Type B pancreatic cell (in vitro differentiated cells): ENCODE measurements around the gene GET3. TPM values are rescaled to one million over a fixed set of nuclear protein-coding genes. Genes with fewer than 3 reads are reported as not detected.

ENCODE experiments used
- DNase-seq: peaks from one replicate; pipeline ENCODE4 v3.0.0; 2021; ENCODE audit warnings: mixed read lengths; ENCODE audit not compliant: unreplicated experiment; ENCODE audit errors: extremely low spot score
- H3K27ac Mint-ChIP-seq: 2 replicates; pipeline ENCODE4 v1.8.0; 2021; ENCODE audit warnings: mild to moderate bottlenecking, mixed read lengths
- H3K27me3 Mint-ChIP-seq: 2 replicates; pipeline ENCODE4 v1.8.0; 2021; ENCODE audit warnings: mixed read lengths
- H3K36me3 Mint-ChIP-seq: 2 replicates; pipeline ENCODE4 v1.8.0; 2021; ENCODE audit warnings: mixed read lengths
- H3K4me1 Mint-ChIP-seq: one replicate; pipeline ENCODE4 v1.8.0; 2021; ENCODE audit warnings: mixed read lengths; ENCODE audit not compliant: unreplicated experiment
- H3K4me3 Mint-ChIP-seq: 2 replicates; pipeline ENCODE4 v1.8.0; 2021; ENCODE audit warnings: mild to moderate bottlenecking, mixed read lengths
- H3K9me3 Mint-ChIP-seq: 2 replicates; pipeline ENCODE4 v1.8.0; 2021; ENCODE audit warnings: mixed read lengths
- total RNA-seq: library from RNA; stranded (reverse); gene quantifications from 2 replicates; pipeline ENCODE4 v1.2.1, GENCODE V29; 2021; ENCODE audit warnings: low replicate concordance
- TF ChIP-seq, protein P1 (sequence below): fragments of 200-600 bp; sonication (generic); conservative IDR thresholded peaks from 2 replicates; pipeline ENCODE4 v1.5.0; 2021; ENCODE audit warnings: antibody characterized with exemption, mild to moderate bottlenecking

GET3 gene
- total RNA-seq, 1 donor from 2014 or later: 59.6 TPM

DNA sequence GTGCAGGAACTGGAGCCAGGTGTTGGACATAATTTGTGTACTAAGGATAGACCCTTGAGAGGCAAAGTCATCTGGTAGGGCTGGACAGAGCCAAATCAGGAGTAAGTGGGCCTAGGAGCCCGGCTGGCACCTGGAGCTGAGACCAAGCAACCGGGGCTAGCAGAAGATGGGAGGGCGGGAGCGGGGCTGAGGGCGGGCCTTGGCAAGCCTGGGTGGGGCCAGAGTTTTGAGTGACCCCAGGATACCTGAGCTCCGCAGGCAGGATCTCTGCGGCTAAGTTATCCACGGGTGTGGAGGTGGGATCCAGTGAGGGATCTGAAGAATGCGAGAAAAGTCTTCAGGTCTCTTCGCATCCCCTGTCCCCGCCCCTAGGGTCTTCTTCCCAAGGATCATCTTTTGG, 29.9 kb downstream of the GET3 start:
- H3K9me3 Mint-ChIP-seq: no peaks in the 10 kb centered on the region
- no peak for DNase-seq
- no peak overlapping the region for H3K4me3 Mint-ChIP-seq
- no peaks in the 10 kb centered on the region for H3K36me3 Mint-ChIP-seq
- no peaks in the 10 kb centered on the region for H3K27me3 Mint-ChIP-seq
- H3K4me1 Mint-ChIP-seq: no peaks in the 10 kb centered on the region
- no peak overlapping the region for H3K27ac Mint-ChIP-seq
- TF ChIP-seq, protein P1, sequence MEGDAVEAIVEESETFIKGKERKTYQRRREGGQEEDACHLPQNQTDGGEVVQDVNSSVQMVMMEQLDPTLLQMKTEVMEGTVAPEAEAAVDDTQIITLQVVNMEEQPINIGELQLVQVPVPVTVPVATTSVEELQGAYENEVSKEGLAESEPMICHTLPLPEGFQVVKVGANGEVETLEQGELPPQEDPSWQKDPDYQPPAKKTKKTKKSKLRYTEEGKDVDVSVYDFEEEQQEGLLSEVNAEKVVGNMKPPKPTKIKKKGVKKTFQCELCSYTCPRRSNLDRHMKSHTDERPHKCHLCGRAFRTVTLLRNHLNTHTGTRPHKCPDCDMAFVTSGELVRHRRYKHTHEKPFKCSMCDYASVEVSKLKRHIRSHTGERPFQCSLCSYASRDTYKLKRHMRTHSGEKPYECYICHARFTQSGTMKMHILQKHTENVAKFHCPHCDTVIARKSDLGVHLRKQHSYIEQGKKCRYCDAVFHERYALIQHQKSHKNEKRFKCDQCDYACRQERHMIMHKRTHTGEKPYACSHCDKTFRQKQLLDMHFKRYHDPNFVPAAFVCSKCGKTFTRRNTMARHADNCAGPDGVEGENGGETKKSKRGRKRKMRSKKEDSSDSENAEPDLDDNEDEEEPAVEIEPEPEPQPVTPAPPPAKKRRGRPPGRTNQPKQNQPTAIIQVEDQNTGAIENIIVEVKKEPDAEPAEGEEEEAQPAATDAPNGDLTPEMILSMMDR: no peak

DNA sequence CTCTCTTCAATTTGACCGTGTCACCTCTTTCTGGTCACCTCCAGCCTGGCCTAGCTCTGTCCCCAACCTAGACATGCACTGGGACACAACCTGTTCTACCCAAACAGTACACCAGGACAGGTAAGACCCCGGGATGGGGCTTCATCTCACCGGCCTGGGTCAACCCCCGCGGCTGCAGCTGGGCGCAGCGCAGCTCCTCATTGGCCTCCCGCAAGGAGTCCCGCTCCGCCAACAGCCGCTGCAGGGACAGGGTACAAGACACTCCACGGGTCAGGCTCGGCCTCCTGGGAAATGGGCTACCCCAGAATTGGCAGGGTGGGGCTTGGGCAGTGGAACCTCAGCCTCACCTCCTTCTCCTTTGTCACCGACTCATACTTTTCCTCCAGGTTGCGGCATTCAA, 30.4 kb downstream of the GET3 start:
- Mint-ChIP-seq H3K9me3 (no peaks in the 10 kb centered on the region), H3K36me3 (no peaks in the 10 kb centered on the region), H3K4me3 (no peak overlapping the region), H3K27me3 (no peaks in the 10 kb centered on the region), H3K27ac (no peak overlapping the region), H3K4me1 (no peaks in the 10 kb centered on the region)
- DNase-seq: no peak
- TF ChIP-seq, protein P1: no peak

DNA sequence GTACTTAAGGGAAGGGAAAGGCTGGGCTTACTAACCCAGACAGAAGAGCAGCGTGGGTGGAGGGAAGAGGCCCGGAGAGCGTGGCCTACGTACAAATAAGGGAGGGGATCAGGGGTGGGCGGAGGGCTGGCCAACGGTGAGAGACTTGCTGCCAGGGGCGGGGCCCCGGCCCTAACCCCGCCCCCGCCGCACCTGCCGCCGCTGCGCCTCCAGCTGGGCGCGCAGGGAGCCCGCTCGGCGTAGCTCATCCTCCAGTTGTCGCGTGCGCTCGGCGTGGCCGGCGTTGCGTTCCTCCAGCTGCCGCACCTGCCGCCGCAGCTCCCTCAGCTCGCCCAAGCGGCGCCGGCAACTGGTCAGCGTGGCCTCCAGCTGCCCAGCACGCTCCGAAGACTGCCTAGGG, 32.4 kb downstream of the GET3 start:
- peaks cover 6% of the 10 kb centered on the region for H3K4me1 Mint-ChIP-seq
- peak overlapping the region; percentile 51 for H3K27ac Mint-ChIP-seq
- no peaks in the 10 kb centered on the region for H3K9me3 Mint-ChIP-seq
- no peak overlapping the region for H3K4me3 Mint-ChIP-seq
- TF ChIP-seq, protein P1: no peak
- no peaks in the 10 kb centered on the region for H3K36me3 Mint-ChIP-seq
- H3K27me3 Mint-ChIP-seq: no peaks in the 10 kb centered on the region
- peak; percentile 74 for DNase-seq

DNA sequence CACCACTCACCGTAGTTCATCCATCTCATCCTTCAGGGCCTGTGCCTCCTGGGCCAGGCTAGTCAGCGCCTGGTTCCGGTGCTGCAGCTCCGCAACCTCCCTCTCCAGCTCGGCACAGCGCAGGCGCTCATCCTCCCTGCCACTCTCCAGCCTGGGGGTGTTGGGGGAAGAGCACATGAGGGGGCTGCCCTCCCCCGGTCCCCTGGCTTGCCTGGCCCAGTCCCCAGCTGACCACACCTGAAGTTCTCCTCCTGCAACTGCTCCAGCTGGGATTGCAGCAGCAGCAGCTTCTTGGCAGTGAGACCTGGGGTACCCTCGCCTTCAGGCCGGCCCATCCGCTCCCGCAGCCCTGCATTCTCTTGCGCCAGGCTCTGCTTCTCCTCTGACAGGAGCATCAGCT, 33.6 kb downstream of the GET3 start:
- Mint-ChIP-seq H3K36me3 (no peaks in the 10 kb centered on the region), H3K4me3 (no peak overlapping the region), H3K4me1 (peaks cover 6% of the 10 kb centered on the region), H3K27me3 (no peaks in the 10 kb centered on the region), H3K27ac (no peak overlapping the region), H3K9me3 (no peaks in the 10 kb centered on the region)
- TF ChIP-seq, protein P1: no peak
- DNase-seq: no peak

DNA sequence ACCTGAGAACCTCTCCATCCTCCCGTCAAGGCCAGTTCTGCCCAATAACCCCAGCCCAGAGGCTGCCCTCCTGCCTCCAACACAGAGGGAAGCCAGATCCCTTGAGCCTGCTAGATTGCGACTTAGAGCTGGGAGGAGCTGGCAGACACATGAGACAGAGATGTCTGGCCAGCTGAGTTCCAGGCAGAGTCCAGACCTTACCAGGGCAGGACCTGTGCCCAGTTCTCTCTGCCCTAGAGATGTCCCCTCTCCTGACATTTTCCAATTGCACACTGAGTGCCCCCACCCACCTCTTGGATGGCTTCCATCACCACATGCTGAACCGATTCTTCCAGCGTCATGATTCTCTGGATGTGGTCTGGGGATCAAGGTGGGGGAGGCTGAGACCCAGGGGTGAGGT, 35.0 kb downstream of the GET3 start:
- Mint-ChIP-seq H3K27ac (no peak overlapping the region), H3K27me3 (no peaks in the 10 kb centered on the region), H3K4me3 (no peak overlapping the region), H3K9me3 (no peaks in the 10 kb centered on the region), H3K36me3 (no peaks in the 10 kb centered on the region), H3K4me1 (peaks cover 6% of the 10 kb centered on the region)
- no peak for DNase-seq
- TF ChIP-seq, protein P1: no peak

DNA sequence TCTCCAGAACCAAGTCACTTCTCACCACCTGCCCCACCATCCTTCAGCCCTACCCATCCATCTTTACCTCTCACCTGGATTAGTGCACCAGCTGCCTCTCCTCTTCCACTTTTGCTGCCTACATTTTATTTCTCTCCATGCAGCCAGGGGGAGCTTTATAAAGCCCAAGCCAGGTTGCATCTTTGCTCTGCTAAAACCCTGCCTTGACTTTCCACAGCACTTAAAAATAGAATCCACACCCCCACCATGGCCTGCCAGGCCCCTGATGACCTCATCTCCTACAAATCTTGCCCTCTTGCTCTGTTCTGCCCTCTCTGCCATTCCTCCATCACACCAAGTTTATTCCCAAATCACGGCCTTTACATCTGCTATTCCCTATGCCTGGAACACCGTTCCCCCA, 36.3 kb downstream of the GET3 start:
- H3K27ac Mint-ChIP-seq: peak overlapping the region; percentile 39
- H3K4me1 Mint-ChIP-seq: peaks cover 10% of the 10 kb centered on the region

More for the DNA sequence above, 36.3 kb downstream of the GET3 start:
- no peaks in the 10 kb centered on the region for H3K9me3 Mint-ChIP-seq
- TF ChIP-seq, protein P1: no peak
- no peak for DNase-seq
- peaks cover 3% of the 10 kb centered on the region for H3K27me3 Mint-ChIP-seq
- H3K36me3 Mint-ChIP-seq: no peaks in the 10 kb centered on the region
- peak overlapping the region; percentile 69 for H3K4me3 Mint-ChIP-seq
